ENCODE measurements around the gene CYB5R3.

The CYB5R3 gene

DNA sequence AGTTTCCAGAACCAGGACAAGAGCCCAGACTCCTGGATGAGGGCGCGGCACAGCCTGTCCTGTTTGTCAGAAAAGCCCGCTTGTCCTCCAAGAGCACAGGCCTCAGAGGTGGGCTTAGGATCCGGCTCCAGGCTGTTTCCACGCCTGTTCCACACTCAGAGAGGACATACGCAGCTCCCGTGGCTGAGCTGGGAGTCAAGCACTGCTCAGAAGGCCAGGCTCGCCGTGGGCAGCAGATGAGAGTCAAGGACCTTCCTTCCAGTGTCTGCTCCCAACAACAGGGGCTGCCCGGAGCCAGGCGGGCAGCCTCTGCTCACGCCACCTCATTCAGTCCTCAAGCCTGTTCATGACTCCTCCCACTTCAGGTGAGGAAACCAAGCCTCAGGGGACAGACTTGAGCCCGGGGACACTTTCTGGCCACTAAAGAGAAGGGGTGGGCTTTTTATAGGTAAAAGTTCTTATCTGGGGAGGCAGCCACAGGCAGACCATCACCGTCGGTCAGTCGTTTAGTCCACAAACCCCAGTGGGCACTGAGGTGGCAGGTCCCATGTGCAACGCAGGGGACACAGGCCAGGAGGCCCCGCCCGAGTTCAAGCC, 3.8 kb downstream of the CYB5R3 start:
- no peak for DNase-seq (ENCODE audit: low spot score)

GRCh38 chr22:42644422-42645340, 4.5 kb downstream of the CYB5R3 start:
- no peak for DNase-seq (ENCODE audit: low spot score)

DNA sequence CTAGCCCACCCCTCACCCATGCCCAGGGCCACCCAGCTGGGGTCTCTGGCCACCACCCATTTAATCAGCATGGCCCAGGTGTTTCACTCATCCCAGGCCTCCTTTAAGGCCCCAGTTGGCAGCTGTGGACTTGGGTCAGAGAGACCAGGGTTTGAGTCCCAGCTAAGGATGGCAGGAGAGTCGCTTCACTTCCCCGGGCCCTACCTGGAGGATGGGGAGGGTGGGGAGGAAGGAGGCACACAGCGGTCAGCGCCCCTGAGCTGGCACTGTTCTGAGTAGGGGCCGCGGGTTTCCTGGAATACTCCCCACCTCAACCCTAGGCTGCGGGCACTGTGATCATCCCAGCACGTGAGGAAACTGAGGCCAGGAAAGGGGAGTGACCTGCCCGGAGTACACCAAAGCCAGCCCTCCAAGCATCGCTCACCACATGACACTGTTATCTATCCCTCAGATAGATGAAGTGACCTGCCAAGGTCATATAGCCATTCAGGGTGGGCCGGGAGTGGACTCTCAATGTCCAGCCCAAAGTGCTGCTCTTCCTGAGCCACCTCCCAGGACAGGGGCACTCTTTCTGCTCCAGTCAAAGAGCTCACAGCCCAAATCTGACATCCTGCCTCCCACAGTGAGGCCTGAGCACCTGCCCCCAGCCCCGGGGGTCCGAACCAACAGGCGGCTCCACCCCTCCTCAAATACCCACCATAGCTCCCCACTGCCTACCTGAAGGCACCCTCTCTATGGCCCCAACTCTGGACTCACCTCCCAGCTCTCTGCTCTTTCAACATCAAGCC, 5.4 kb downstream of the CYB5R3 start:
- no peak for DNase-seq (ENCODE audit: low spot score)

- no peak for DNase-seq (ENCODE audit: low spot score)
Measured at GRCh38 chr22:42642806-42643633, 6.2 kb downstream of the CYB5R3 start.

DNA sequence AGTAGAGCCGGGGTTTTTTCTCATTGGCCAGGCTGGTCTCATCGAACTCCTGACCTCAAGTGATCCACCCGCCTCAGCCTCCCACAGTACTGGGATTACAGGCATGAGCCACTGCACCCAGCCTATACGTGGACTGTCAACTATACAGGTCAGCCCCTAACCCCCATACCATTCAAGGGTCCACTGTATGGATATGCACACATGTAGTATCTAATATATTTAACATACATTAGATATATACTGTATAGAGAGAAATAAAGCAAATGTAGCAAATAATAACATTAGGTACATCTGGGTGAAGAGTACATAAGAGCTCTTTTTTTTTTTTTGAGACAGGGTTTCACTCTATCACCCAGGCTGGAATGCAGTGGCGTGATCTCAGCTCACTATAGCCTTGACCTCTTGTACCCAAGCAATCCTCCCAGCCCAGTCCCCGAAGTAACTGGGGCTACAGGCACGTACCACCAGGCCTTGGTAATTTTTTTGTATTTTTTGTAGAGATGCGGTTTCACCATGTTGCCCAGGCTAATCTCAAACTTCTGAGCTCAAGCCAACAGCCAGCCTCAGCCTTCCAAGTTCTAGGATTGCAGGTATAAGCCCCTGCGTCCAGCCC, 7.3 kb downstream of the CYB5R3 start:
- DNase-seq (ENCODE audit: low spot score) = no peak

DNA sequence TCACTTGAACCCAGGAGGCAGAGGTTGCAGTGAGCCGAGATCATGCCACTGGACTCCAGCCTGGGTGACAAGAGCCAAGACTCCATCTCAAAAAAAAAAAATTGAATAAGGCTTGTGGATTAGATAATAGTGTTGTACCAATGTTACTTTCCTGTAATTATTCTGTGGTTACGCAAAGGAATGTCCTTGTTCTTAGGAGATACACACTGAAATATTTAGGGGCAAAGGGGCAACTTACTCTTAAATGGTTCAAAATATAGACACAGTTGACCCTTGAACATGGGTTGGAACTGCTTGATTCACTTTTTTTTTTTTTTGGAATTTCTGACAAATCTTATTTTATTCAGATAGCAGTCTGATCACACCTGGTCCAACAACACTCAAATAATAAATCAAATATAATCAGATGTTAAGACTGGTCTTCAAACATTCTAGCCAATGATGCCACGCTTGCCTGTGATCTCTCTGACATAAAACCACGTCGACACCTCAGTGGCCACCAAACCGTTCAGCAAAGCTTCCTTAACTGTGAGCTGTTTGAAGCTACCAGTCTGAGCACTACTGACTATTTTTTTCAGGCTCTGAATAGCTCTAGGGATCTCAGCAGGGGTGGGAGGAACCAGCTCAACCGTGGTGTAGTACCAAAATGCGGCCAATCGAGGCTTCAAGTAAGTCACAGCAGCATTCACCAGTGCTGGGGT, 9.5 kb downstream of the CYB5R3 start:
- DNase-seq (ENCODE audit: low spot score) = no peak

DNA sequence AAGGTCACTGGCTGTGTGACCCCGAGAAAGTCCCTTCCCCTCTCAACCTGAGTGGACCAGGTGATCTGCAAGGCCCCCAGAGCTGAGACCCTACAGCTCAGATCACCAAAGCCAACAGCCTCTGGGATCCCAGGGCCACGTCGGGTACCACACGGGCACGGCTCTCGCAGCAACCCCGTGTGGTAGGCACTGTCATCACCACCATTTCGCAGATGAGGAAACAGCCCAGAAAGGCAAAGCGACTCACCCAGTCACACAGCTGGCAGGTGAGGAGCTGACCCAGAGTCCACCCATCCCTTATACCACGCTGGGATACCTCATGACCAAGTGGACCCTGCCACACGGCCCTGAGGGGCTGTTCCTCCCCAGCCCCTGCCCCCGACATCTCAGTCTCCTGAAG, 11.6 kb downstream of the CYB5R3 start:
- no peak for DNase-seq (ENCODE audit: low spot score)

DNA sequence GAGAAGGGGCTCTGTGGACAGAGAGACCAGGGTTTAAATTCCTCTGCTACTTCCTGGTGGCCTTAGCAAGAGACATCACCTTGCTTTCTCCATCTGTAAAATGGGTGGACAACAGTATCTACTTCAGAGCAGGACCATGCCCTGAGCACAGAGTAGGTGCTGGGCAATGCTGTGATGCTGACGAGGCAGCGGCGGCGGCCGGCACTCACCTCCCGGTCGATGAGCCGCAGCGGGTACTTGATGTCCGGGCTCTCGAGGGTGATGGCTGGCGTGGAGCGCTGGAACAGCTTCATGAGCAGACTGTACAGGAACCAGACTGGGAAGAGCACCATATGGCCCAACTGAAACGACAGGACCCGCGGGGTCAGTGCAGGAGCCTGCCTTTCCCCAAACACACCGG, 12.7 kb downstream of the CYB5R3 start:
- no peak for DNase-seq (ENCODE audit: low spot score)

- no peak for DNase-seq (ENCODE audit: low spot score)
Measured at GRCh38 chr22:42635531-42635930, 13.7 kb downstream of the CYB5R3 start.

DNA sequence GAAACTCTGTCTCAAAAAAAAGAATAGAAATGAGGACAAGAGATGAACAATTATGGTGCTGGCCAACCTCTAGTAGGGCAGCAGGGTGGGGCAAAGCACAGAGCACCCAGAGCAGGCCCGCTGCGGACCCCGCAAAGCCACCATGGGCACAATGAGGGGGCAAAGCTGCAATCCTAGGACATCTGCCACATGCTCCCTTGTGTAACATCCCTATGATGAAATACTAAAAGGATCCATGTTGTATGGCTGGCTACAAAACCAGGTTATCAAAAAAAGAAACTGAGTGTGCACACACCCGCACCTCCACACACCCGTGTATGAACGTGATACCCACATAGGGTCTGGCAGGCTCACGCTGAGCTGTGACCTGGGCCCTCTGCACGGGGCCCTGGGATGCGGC, 16.2 kb downstream of the CYB5R3 start:
- no peak for DNase-seq (ENCODE audit: low spot score)

GRCh38 chr22:42632096-42632495, 17.1 kb downstream of the CYB5R3 start:
- DNase-seq (ENCODE audit: low spot score) = no peak

- DNase-seq (ENCODE audit: low spot score) = no peak
Measured at GRCh38 chr22:42630901-42631602, 18.1 kb downstream of the CYB5R3 start.

DNA sequence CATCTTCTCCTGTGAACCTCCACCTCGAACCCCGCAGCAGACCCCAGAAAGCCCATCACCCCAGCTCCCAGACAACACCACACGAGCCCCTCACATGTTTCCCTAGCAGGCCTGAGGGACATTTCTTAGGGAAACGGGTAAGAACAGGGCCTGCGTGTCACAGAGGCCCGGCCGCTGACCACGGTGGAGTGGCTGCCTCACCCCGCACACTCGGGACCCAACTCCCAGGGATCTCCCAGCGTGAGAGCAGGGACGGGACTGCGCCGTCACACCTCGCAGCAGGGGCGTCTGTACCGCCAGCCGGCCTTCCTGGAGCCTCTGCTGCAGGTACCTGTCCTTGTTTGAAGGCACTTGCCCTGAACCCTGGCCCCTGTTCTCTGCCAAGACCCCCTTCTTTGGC, 19.0 kb downstream of the CYB5R3 start:
- DNase-seq (ENCODE audit: low spot score) = no peak

DNA sequence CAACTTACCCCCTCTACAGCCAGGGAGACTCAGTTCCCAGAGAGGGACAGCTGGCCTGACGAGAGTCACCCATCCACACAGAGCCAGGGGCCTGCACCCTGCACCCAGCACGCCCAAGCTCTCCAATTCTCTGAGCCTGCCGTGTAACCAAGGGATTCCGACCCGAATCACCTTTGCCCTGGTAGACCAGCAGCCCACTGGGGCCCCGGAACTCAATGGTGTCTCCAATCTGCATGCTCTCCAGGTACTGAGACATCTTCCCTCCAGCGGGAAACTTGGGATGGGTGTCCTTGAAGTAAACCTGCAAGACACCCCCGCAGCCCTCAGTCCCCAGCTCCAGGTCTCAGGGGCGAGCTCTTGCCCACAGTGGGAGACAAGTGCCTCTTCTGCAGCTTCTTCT, 21.2 kb downstream of the CYB5R3 start:
- no peak for DNase-seq (ENCODE audit: low spot score)

DNA sequence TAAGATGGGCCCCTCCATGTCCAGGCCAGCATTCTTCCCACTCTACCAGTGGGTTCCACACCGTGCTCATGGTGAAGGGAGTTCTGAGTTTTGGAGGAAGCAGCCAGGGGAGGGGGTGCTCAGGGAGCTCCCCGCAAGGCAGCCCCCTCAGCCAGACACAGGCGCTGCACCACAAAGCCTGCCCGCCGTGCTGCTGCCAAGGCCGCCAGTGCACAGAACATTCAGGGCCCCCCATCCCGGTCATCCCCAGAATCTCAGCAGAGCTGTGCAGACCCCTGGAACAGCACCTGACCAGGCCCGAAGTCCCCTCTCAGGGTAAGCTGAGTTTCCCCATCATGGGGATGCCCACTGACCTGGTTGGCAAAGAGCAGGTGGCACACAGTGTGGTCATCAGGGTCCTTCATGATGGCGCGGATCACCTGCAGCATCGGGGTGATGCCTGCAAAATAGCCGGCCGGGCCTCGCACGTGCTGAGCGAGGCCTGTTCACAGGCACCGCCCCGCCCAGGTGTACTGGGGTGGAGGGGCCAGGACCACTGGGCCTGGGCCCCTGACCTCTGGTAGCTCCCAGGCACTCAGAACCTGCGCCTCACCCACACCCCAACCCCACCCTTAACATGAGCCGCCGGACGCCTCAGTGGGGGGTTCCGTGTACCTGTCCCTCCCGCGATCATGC, 22.1 kb downstream of the CYB5R3 start:
- no peak for DNase-seq (ENCODE audit: low spot score)

DNA sequence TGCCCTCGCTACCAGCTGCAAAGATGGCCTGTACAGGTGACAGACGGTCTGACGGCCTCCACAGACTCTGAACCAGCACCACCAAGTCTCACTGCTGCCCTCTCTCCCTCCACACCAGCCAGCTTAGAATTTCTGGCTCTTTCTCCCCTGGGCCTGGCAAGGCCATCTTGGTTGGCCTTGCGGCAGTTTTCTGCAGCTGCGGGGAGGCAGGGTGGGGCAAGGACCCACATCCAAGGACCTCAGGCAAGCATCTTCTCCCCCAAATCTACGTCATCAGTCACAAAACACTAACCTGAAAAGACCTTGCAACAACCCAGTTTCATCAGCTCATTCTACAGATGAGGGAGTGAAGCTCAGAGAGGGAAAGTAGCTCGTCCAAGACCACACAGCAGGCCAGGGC, 22.8 kb downstream of the CYB5R3 start:
- DNase-seq (ENCODE audit: low spot score) = no peak

- DNase-seq (ENCODE audit: low spot score) = no peak
Measured at GRCh38 chr22:42625416-42625815, 23.8 kb downstream of the CYB5R3 start.

GRCh38 chr22:42624551-42625106, 24.6 kb downstream of the CYB5R3 start:
- DNase-seq (ENCODE audit: low spot score) = no peak

- DNase-seq (ENCODE audit: low spot score) = no peak
Measured at GRCh38 chr22:42623756-42624441, 25.3 kb downstream of the CYB5R3 start.

Data from NAMALWA (cell line).